ENCODE measurements around the gene PTBP2. TPM values are rescaled to one million over a fixed set of nuclear protein-coding genes. Genes with fewer than 3 reads are reported as not detected.
A peak's percentile ranks its signal among the peaks of the same experiment; 100 is the strongest.

Gene PTBP2
- total and polyA plus RNA-seq, 4 donors = 2.5 to 14.6 (median 9.0) TPM

DNA sequence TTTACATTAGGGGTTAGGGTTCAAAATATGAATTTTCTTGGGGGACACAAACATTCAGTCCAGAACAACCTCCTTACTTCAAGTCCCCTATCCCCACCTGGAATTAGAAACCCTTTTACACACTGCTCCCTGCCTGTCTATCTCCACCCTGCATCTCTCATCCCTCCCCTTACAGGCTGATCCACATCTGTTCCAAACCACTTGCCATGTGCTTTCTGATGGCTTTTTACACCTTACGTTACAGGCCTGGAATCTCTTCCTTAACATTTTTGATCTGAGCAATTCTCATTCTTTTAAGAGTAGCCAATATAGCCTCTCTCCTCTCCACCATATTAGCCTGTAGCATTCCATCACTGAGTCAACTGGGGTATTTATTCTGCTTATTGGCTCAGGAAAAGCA lies 122.0 kb downstream of the PTBP2 start (continued):
- TF ChIP-seq, protein P1, sequence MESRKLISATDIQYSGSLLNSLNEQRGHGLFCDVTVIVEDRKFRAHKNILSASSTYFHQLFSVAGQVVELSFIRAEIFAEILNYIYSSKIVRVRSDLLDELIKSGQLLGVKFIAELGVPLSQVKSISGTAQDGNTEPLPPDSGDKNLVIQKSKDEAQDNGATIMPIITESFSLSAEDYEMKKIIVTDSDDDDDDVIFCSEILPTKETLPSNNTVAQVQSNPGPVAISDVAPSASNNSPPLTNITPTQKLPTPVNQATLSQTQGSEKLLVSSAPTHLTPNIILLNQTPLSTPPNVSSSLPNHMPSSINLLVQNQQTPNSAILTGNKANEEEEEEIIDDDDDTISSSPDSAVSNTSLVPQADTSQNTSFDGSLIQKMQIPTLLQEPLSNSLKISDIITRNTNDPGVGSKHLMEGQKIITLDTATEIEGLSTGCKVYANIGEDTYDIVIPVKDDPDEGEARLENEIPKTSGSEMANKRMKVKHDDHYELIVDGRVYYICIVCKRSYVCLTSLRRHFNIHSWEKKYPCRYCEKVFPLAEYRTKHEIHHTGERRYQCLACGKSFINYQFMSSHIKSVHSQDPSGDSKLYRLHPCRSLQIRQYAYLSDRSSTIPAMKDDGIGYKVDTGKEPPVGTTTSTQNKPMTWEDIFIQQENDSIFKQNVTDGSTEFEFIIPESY (IDR thresholded peaks at IDR 0.05) = no peak
- TF ChIP-seq, protein P2, sequence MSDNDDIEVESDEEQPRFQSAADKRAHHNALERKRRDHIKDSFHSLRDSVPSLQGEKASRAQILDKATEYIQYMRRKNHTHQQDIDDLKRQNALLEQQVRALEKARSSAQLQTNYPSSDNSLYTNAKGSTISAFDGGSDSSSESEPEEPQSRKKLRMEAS (IDR thresholded peaks at IDR 0.05) = no peak
- TF ChIP-seq EGR1 (IDR thresholded peaks at IDR 0.05; ENCODE audit: low read depth in 2 of 2) = no peak
- TF ChIP-seq RXRA (IDR thresholded peaks at IDR 0.05) = no peak
- TF ChIP-seq NR2F2 (IDR thresholded peaks at IDR 0.05) = no peak
- TF ChIP-seq FOXA2 (IDR thresholded peaks at IDR 0.05) = no peak
- TF ChIP-seq SP1 (IDR thresholded peaks at IDR 0.05) = no peak
- no peak for TF ChIP-seq HNF4A (conservative IDR thresholded peaks at IDR 0.05)

DNA sequence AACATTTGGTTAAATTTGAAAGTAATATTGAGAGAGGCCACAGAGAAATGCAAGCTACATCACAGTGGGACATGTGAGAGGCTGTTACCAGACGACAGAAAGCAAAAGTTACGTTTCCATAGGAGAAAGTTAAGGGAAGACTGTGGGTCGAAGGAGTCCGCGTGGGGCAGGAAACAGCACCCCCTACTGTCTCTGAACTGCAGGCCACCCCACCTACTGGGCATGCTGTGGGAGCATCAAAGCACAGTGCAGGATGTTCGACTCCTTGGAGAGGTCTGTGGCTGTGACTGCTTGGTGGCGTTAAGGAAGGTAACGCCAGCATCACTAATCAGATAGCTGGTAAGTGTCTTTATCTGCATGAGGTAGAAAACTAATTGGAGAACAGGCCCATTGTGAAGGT lies 123.9 kb downstream of the PTBP2 start:
- no peaks in the 10 kb centered on the region for H3K36me3 ChIP-seq (ENCODE audit: control insufficient read depth in 4 of 4, insufficient read depth in 3 of 4, low read depth in 1 of 4, low read length in 3 of 4)
- DNase-seq (ENCODE audit: low spot score) = peak; percentile 41
- H3K4me1 ChIP-seq (ENCODE audit: control insufficient read depth in 4 of 4, insufficient read depth in 4 of 4, low read length in 3 of 4) = peaks cover 0 to 2% (median 0%) of the 10 kb centered on the region in 4 donors
- 33% methylated on average over 8 of the region's 8 CpGs for WGBS
- no peaks in the 10 kb centered on the region for H3K9me3 ChIP-seq (ENCODE audit: control insufficient read depth in 4 of 4, low read length in 3 of 4)
- TF ChIP-seq TAF1 (conservative IDR thresholded peaks at IDR 0.05) (no peak), SP1 (IDR thresholded peaks at IDR 0.05) (no peak), FOXA2 (IDR thresholded peaks at IDR 0.05) (no peak), HNF4G (IDR thresholded peaks at IDR 0.05) (no peak), JUND (IDR thresholded peaks at IDR 0.05) (no peak), NR2F2 (IDR thresholded peaks at IDR 0.05) (no peak), FOXA1 (IDR thresholded peaks at IDR 0.05) (no peak), HNF4A (conservative IDR thresholded peaks at IDR 0.05) (peak in 1 of 2 donors; percentile 5), YY1 (IDR thresholded peaks at IDR 0.05) (no peak), GABPA (IDR thresholded peaks at IDR 0.05 in 1 of 2, conservative IDR thresholded peaks at IDR 0.05 in 1 of 2) (no peak), EGR1 (IDR thresholded peaks at IDR 0.05; ENCODE audit: low read depth in 2 of 2) (no peak), RXRA (IDR thresholded peaks at IDR 0.05) (no peak), RAD21 (IDR thresholded peaks at IDR 0.05) (peak; percentile 95 to 98)
- TF ChIP-seq, protein P2 (IDR thresholded peaks at IDR 0.05) = no peak
- TF ChIP-seq, protein P3, sequence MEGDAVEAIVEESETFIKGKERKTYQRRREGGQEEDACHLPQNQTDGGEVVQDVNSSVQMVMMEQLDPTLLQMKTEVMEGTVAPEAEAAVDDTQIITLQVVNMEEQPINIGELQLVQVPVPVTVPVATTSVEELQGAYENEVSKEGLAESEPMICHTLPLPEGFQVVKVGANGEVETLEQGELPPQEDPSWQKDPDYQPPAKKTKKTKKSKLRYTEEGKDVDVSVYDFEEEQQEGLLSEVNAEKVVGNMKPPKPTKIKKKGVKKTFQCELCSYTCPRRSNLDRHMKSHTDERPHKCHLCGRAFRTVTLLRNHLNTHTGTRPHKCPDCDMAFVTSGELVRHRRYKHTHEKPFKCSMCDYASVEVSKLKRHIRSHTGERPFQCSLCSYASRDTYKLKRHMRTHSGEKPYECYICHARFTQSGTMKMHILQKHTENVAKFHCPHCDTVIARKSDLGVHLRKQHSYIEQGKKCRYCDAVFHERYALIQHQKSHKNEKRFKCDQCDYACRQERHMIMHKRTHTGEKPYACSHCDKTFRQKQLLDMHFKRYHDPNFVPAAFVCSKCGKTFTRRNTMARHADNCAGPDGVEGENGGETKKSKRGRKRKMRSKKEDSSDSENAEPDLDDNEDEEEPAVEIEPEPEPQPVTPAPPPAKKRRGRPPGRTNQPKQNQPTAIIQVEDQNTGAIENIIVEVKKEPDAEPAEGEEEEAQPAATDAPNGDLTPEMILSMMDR (IDR thresholded peaks at IDR 0.05; ENCODE audit: low read depth, low read length, missing input control) = peak; percentile 89
- TF ChIP-seq, protein P4, sequence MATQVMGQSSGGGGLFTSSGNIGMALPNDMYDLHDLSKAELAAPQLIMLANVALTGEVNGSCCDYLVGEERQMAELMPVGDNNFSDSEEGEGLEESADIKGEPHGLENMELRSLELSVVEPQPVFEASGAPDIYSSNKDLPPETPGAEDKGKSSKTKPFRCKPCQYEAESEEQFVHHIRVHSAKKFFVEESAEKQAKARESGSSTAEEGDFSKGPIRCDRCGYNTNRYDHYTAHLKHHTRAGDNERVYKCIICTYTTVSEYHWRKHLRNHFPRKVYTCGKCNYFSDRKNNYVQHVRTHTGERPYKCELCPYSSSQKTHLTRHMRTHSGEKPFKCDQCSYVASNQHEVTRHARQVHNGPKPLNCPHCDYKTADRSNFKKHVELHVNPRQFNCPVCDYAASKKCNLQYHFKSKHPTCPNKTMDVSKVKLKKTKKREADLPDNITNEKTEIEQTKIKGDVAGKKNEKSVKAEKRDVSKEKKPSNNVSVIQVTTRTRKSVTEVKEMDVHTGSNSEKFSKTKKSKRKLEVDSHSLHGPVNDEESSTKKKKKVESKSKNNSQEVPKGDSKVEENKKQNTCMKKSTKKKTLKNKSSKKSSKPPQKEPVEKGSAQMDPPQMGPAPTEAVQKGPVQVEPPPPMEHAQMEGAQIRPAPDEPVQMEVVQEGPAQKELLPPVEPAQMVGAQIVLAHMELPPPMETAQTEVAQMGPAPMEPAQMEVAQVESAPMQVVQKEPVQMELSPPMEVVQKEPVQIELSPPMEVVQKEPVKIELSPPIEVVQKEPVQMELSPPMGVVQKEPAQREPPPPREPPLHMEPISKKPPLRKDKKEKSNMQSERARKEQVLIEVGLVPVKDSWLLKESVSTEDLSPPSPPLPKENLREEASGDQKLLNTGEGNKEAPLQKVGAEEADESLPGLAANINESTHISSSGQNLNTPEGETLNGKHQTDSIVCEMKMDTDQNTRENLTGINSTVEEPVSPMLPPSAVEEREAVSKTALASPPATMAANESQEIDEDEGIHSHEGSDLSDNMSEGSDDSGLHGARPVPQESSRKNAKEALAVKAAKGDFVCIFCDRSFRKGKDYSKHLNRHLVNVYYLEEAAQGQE (IDR thresholded peaks at IDR 0.05) = no peak
- no peaks in the 10 kb centered on the region for H3K27me3 ChIP-seq (ENCODE audit: control insufficient read depth in 4 of 4, insufficient read depth in 4 of 4, low read length in 3 of 4)
- peak overlapping the region in 1 of 2 donors; percentile 59 for H3K9ac ChIP-seq (ENCODE audit: low read depth in 1 of 2, low read length in 2 of 2)
- H3K4me3 ChIP-seq (ENCODE audit: low read depth in 1 of 3, low read length in 3 of 3) = peak overlapping the region in 1 of 3 donors; percentile 30
- H3K27ac ChIP-seq (ENCODE audit: low read depth in 1 of 2, low read length in 2 of 2) = no peak overlapping the region

Measured in liver (tissue), 9 donors.